ENCODE measurements around the gene FOXO1.
"Not testable (repeated sequence)": the region's sequence is repeated elsewhere in the genome, so short reads cannot be mapped to it uniquely, and the experiment has no call there.

The FOXO1 gene

DNA sequence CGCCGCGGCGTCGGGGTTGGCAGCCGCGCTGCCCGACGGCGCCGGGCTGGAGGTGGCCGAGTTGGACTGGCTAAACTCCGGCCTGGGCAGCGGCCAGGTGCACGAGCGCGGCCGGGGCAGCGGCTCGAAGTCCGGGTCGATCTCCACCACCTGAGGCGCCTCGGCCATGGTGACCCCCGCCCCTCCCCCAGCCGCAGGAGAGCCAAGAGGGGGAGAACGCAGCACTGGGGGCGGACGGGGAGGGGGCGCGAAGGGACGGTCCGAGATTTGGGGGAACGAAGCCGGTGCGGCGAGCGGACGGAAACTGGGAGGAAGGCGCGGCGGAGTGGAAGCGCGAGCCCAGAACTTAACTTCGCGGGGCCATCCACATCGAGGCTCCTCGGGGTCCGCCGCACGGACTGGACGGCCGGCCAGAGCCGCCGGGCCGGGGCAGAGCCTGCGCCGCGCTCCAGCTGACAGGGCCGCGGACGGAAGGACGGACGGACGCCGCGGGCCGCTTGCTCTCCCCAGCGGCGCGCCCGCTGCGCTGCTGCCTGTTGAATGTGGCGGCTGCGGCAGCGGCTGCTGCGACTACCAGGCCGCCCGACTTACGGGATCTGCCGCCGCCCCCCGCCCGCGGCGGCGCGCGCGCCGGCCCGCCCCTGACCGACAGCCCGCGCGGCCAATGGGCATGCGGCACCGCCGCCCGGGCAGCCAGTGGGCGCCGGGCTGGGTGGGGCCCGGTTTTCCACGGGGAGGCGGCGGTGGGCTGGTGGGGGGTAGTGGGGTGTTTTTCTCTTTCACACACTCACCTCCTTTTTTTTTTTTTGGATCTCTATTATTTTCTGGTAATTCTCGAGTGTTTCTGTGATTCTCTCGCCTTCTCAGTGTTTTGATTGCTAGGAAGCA, at the start of gene FOXO1:
TSS of gene FOXO1 (minus strand) at position 597 of the 888 bp plus-strand sequence. CDS start at position 168, 429 bp downstream.
- DNase-seq, result peak; percentile 89

DNA sequence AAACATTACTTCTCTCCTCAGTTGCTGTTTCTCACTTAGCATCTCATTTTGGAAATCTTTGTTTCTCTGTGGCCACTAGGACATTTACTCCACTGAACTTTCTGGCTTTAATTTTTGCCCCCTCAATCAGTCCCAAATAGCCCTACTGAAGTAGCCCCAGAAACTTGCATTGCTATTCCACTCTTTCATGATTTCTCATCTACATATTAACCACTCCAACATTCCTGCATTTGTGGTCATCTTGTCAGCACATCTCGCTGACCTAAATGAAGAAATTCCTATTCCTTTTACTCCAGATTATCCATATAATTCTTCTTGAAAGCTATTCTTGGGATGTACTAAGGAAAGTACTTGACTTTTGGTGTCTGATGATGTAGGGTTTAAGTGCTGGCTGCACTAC, 48.0 kb upstream of the FOXO1 start:
- DNase-seq, result not testable (repeated sequence)

DNA sequence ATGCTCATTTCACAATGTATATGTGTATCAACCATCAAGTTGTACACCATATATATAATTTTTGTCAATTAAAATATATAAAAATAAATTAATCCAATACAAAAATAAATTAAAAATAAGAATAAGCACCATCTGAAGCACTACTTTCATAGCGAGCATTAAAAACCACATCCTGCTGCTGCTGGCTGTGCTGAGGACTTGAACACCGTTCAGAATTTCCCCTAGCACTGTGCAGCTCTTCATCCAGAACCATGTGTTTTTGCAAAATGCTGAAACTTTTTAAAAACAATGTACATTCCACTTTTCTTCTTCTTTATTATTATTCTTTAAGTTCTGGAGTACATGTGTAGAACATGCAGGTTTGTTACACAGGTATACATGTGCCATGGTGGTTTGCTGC, 40.0 kb upstream of the FOXO1 start:
- DNase-seq, result no peak

DNA sequence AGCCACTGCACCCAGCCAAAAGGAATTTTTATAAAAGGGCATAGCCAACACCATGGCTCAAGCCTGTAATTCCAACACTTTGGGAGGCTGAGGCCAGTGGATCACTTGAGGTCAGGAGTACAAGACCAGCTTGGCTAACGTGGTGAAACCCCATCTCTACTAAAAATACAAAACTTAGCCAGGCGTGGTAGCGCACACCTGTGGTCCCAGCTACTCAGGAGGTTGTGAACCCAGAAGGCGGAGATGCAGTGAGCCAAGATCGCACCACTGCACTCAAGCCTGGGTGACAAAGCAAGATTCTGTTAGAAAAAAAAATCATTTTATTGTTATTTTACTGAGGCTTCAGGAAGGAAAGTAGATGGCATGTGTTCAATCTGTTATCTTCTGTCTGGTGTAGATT, 31.3 kb upstream of the FOXO1 start:
- no peak for DNase-seq

DNA sequence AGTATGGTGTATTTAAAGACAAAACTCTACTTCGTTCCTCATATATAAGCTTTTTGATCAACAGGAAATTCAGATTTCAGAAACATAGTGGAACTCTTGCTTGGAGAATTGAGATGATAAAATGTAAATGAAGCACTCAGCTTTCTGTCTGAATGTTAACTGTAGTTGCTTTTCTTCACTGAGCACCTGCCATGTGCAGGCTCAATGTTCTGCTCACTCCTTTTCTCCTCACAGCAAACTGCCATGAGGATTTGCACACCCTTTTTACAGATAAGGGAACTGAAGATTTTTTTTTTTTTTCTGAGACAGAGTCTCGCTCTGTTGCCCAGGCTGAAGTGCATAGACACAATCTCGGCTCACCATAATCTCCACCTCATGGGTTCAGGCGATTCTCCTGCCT, 28.0 kb upstream of the FOXO1 start:
- DNase-seq, result no peak

DNA sequence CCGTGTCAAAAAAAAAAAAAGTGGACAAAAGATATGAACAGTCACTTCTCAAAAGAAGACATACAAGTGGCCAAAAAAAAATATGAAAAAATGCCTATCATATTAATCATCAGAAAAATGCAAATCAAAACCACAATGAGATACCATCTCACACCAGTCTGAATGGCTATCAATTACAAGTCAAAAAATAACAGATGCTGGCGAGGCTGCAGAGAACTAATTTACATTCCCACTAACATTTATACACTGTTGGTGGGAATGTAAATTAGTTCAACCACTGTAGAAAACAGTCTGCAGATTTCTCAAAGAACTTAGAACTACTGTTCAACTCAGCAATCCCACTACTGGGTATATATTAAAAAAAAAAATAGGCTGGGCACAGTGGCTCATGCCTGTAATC, 26.5 kb upstream of the FOXO1 start:
- peak; percentile 46 for DNase-seq

DNA sequence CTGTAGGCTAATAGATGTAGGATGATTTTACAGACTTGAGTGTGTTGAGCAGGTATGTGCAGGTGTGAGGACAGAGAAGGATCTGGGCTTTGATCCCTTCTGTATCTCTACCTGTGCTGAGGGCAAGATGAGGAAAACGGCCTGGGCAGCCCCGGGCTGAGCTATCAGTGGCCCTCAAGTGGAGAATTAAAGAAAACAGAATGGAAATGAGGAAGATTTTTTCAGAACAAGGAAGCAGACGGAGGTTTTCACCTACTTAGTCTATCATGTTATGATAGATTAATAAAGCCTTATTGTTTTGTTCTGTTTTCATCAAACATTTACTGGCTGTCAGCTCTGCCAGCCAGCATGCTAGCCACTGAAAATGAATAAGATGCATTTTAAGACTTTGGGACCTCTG, 22.3 kb upstream of the FOXO1 start:
- no peak for DNase-seq

DNA sequence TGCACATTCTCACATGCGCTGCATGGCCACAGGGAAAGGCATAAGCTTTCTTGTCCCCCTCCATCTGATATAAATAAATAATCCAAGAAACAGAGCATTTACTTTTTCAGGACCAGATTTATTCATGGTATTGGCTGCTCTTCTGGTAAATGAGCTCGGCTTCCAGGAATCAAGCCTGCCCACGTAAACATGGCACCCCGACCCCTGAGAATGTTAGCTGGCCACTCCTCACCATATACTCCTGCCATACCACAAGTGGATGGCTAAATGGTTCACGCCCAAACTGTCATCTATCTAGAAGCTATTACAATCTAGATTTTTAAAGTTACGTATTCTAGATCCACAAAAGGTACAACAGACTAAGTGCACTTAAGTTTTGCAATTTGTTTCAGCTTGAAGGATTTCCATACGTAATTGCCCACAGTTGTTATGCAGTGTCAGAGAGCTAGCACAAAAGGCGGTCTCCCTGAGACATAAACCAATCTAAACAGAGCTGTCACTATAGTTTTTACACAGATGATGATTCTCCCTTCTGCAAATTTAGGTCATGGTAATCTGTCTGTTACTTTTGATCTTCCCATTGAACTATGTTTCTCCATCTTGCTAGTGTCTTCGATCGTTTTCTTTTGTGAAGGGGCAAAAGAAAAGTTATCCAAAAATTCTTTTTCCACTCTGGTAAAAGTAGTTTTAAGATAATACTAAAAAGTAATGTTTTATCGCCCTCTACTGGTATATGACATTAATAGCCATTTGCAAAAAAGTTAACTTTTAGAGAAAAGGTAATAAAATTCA, 16.2 kb upstream of the FOXO1 start:
- no peak for DNase-seq

DNA sequence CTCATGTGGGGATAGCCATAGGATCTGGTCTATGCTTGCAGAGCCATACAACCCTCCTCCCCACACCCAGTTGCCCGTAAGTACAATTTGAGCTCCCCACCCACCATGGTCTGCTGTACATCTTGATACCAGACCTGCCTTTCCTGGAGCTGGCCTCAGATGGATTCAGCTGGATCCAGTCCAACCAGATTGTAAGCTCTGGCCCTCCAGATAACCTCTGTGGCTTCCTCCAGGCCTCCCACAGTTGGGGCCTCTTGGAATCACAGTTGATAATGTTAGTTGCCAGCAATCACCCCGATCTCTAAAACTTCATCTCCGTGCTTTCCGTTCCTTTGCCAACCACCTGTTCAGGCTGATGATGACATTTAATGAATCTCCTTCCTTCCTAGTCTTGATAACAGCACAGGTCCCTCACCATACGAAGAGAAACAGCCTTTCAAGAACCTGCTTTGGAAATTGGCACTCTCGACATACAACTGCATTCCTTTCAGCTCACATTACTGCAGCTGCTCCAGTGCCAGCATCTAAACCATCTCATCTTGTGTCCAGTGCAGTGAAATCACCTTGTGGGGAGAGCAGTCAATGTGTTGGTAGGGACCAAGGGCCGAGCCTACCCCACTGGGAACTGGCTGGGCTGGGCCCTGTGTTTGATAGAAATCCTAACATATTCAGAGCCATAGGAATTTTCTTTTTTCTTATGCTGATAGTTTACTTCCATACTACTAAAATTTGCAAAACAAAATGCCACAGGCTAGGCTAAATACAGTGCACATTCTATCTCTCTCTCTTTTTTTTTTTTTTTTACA, 15.1 kb upstream of the FOXO1 start:
- no peak for DNase-seq

DNA sequence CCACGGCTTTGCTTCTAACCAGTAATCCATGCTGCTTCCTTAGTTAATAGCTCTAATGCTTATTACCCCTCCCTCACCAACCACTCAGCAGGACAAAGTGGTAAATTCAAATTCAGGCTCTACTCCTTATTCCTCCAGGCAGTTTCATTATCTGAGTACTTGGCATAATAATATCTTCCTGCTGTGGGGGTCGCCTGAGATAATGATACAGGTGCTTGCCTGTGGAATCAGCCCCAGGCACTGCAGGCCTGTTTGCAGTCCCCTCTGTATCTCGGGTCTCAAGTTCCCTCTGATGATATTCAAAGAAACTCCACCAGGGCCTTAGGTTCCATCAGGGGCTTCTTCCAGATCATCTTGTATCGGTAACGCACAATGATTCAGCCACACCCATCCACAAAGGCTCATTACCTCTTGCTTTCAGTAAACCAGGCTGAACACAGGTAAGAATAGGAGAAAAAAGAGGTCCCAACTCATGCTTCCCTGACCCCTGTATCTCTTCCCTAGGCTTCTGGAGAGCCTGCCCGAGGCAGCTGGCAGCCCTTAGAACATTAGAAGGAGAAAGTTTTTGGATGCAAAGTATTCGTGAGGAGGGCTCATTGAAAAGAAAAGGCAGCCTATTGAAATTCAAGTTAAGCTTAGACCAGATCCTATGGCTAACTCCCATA, 14.3 kb upstream of the FOXO1 start:
- DNase-seq, result no peak

DNA sequence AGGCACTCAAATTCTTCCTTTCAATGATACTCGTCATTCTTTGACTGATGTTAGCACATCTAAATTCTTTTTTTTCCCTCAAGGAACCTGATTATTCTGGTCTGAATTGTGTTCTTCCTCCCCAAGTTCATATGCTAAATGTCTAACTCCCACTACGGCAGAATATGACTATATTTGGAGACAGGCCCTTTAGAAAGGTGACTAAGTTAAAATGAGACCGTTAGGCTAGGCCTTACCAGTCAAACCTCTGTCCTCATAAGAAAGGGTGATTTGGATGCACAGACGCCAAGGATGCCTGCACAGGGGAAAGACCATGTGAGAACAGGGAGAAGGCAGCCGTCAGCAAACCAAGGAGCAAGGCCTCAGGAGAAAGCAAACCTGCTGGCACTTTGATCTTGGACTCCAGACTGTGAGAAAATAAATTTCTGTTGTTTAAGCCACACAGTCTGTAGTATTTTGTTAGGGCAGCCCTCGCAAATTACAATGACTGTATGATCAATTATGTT, 13.1 kb upstream of the FOXO1 start:
- no peak for DNase-seq

DNA sequence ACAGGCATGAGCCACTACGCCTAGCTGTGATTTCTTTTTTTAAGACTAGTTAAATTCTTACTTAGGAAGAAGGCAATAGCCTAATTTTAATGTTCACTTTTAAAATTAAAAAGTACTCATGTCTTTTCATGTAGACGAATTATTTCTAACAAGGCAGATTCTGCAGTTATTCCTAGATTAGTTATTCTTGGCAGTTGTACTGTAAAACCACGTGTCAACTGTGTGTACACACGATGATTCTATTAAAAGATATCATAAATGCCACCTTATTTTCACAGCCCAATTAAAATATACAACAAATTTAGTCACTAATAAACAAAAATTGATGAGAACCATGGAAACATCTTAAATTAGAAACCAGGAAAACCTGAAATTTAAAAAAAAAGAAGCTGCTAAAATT, 10.6 kb upstream of the FOXO1 start:
- no peak for DNase-seq

DNA sequence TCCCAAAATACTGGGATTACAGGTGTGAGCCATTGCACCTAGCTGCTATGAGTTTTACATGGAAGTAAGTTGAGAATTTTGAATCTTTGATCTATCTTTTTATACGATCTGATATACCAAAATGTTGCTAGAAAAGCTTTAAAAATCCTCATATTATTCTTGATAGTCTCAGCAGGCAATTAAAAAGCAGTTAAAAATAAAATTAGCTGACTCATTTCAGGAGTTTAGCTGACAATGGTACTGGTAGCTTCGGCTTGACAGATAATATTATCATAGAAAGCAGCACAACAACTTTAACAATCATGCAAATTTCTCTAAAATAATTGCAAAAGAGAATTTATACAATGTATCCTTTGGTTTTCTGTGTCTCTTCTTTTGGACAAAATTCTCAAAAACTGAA, 9.6 kb upstream of the FOXO1 start:
- DNase-seq, result no peak

DNA sequence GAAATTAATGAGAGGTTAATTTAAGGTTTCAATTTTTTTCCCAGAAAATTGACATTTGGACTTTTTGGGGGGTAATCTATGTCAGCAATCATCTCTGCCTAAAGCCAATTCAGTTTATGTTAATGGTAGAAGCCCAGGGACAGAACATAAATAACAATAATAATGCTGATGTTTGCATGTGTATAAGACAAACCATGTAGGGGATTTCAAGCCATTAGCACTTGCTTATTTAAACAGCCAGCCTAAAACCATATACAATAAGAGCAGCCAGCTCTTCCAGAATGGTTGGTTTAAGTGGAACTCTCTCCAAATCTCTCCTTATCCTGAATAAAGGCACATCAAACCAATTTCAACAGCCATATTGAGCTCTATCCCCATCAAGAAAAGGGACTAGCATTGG, 7.0 kb upstream of the FOXO1 start:
- no peak for DNase-seq

DNA sequence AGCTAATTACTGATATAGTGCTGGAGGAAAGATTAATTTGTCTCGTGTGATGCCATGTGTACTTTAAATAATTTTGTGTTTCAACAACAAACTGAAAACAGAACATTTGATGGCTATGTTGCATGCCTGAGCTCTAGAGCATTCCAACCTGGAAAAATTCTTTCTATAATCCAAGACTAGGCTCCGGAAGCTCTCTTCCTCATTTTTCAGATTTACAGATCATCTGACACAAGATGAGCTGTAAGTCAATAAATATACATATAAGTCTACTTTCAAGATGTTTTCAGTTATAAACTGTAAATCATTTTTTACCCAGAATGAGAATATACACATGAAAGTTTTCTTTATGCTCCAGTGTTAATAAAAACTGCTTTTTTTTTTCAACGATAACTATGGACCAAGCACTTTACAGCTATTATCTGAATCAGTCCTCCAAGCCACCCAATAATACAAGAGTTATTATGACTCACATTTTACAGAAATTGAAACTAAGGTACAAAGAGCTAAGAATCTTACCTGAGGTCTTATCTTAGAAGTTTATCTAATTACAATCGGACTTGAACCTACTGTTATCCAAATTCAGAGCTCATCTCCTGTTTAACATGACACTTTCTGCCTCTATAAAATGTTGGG, 6.4 kb upstream of the FOXO1 start:
- peak; percentile 32 for DNase-seq

DNA sequence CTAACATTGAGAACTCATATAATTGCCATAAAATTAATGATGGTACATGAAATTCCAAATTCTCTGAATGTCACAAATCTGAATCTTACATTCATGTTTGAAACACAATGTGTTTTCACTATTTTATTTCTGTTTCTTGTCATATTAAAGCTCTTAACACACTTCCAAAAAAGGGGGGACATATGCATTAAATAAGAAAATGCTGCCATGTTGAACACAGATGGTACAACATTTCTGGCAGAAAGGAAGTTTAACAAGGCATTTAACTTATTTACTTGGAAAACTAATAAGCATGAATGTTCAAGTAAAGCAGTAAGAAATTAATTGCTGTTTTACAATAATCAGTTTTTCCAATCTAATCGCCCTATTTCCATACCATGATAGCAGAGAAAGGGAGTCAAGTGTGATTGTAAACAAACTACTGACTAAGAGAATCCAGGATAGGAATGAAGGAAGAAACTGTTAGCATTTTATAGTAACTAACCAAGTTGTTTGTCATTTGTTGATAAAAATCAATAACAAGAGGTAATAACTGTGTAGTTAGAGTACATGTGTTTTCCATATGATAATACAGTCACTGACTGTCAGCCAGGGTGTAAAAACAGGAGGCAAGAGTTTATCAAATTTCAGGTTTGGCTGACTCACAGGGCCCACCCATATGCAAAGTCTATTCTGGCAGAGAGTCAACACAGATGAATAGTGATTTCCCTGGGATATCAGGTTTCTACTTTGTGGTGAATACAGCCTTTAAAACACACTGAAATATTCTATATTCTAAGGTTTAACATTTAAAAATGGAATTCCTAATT, 5.7 kb upstream of the FOXO1 start:
- peak; percentile 83 for DNase-seq

DNA sequence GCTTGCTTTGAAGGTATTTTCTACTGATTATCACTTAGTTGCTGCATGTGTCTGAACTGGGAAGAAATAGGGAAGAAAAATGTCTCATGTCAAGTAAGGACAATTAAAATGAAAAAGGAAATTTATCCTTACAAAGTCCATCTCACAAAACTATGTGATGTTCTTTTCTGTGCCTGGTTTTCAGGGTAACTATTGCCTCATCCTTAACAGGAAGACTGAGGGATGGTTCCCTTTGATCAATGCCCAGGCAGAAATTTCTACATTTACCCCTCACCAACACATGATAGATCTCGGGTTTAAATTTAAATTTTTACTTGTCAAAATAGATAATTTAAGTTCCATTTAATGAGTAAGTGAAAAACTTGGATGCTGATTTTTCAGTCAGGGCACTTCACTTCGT, 3.9 kb upstream of the FOXO1 start:
- no peak for DNase-seq

DNA sequence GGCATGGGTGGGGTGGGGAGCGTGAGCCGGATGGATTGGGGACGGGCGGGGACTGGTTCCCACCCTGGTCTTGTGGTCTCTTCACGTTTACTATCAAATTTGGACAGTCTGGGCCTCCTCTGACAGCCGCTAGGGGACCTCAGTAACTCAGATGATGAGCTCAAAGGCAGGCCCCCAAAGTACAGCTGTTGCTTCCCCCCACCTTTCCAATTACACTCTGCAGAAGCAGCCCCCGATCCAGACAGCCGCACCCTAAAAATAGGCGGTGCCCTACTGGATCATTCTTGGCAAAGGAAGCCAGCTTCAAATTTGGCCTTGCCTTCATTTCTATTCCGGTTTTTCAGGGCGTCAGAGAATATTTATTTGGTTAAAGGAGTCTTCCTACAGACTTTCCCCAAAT, 1.9 kb upstream of the FOXO1 start:
- DNase-seq, result no peak

DNA sequence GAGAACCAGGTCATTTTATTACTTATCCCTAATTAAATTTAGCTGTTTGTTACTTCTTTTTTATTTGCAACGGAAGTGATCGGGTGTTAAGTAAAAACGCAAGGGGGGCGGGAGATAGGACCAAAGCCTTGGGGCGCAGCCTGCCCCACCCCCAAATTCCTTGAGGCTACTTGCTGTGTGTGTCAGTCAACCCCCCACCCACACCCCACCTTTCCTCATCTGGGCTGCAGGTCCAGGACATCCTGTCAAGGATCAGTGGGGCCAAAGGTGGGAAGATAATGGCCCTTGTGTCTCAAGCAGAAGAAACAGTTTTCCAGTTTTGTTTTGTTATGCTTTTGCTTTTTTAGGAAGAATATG, 1.2 kb upstream of the FOXO1 start:
- DNase-seq, result no peak

DNA sequence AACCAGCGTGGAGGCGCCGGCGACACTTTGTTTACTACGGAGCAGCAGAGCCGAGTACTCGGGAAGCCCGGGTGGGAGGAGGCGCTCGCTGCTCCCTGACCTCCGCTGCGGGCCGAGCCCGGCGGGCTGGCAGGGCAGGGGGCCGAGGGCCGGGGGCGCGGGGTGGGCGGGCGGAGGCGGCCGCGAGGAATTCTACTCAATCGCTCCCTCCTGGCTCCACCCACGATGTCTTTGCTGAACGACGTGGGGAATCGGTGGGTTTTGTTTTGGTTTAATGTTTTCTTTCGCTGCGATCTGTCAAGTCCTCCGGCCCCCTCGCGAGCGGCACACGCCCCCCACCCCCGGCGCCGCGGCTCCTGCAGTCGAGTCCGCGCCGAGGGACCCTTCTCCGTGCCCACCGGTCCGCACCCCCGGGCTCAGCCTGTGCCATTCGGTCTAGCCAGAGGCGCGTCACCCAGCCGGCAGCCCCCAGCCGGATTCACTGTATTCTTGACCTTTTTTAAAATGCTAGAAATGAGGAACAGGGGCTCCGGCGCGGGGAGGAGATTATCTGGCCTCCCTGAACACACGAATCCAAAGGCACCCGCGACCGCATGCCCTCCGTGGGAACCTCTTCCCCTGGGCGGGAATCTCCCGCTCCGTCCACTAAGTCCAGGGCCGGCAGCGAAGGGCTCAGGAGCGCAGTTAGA, 636 bp upstream of the FOXO1 start:
- no peak for DNase-seq

Measured in fibroblast of skin of right biceps (primary cell).